HCT116 (cell line): ENCODE measurements around the gene AFF1. TPM values are rescaled to one million over a fixed set of nuclear protein-coding genes. Genes with fewer than 3 reads are reported as not detected.

ENCODE experiments used
- ATAC-seq: fragments of 200-7000 bp; cut with Tn5 transposase; 2 replicates; pipeline ENCODE4 v1.9.1; 2020; ENCODE audit warnings: mild to moderate bottlenecking, moderate library complexity
- BruUV-seq: library from RNA; stranded (reverse); fragments of 400-500 nt; replicated peaks from 2 replicates; lab custom pipeline; 2021; lab: Mats Ljungman, UMichigan
- CTCF ChIA-PET: fragments of 300-600 bp; sonication (Branson Sonifier 250); formaldehyde crosslinking; loops from one replicate; lab custom pipeline; 2021; ENCODE audit warnings: antibody characterized with exemption; lab: Charles Lee
- POLR2A ChIA-PET: fragments of 300-600, 350-600 bp; sonication (Branson Sonifier 250); formaldehyde crosslinking; loops from one replicate; lab custom pipeline; 2021; ENCODE audit warnings: antibody characterized with exemption; lab: Charles Lee
- RAD21 ChIA-PET, 2 experiments: fragments of 300-600 bp; sonication (Branson Sonifier 250); formaldehyde crosslinking; loops; one replicate each; lab custom pipeline; 2023; ENCODE audit warnings: low total read pairs in 2 of 2; ENCODE audit not compliant: uncharacterized antibody in 2 of 2, unreplicated experiment in 2 of 2, low non-redundant PET in 1 of 2; lab: Charles Lee
- DNase-seq: peaks from one replicate; pipeline ENCODE4 v3.0.0-alpha.2; 2010; ENCODE audit warnings: low read depth, low spot score
- H2AFZ ChIP-seq: fragments of 200-600 bp; shearing (Covaris generic), sonication (generic); 2 replicates; pipeline ENCODE4 v1.6.1; 2017; ENCODE audit warnings: low read depth, mixed run types, mixed read lengths, antibody characterized with exemption, low read length; ENCODE audit not compliant: poor library complexity, severe bottlenecking
- H3K27ac ChIP-seq: 2 replicates; pipeline ENCODE4 v1.5.1; 2012; ENCODE audit warnings: low read depth, low read length
- H3K27me3 ChIP-seq: fragments of 200-600 bp; sonication (generic); 2 replicates; pipeline ENCODE4 v1.6.1; 2016; ENCODE audit warnings: mixed run types, low read length, mixed read lengths; ENCODE audit not compliant: insufficient read depth
- H3K36me3 ChIP-seq, 2 experiments: fragments of 200-500 bp in 1 of 2; fragments of 200-600 bp in 1 of 2; sonication (Bioruptor generic) in 1 of 2; sonication (generic) in 1 of 2; 2 replicates each; pipeline versions ENCODE4 v1.5.1 to v1.6.1; 2014 to 2016; ENCODE audit warnings: low read length in 2 of 2, inconsistent platforms in 1 of 2, mixed read lengths in 1 of 2, mixed run types in 1 of 2; ENCODE audit not compliant: insufficient read depth in 2 of 2, control insufficient read depth in 1 of 2
- H3K4me1 ChIP-seq, 2 experiments: fragments of 200-600 bp in 1 of 2; sonication (generic) in 1 of 2; 2 replicates each; pipeline versions ENCODE4 v1.5.1 to v1.6.1; 2012 to 2017; ENCODE audit warnings: low read length in 2 of 2, inconsistent platforms in 1 of 2, mild to moderate bottlenecking in 1 of 2, mixed read lengths in 1 of 2, mixed run types in 1 of 2, moderate library complexity in 1 of 2; ENCODE audit not compliant: insufficient read depth in 2 of 2, control insufficient read depth in 1 of 2
- H3K4me2 ChIP-seq: fragments of 200-600 bp; sonication (generic); 2 replicates; pipeline ENCODE4 v1.6.1; 2017; ENCODE audit warnings: mixed run types, low read length, mixed read lengths
- H3K4me3 ChIP-seq, 2 experiments: fragments of 200-600 bp in 1 of 2; sonication (generic) in 1 of 2; replicated peaks in 1 of 2; 2 replicates each; pipeline ENCODE4 v1.5.1; 2011 to 2016; ENCODE audit warnings: low read length in 2 of 2, control low read depth in 1 of 2, low read depth in 1 of 2, mild to moderate bottlenecking in 1 of 2, mixed read lengths in 1 of 2, mixed run types in 1 of 2
- H3K79me2 ChIP-seq: fragments of 200-600 bp; sonication (generic); 2 replicates; pipeline ENCODE4 v1.6.1; 2017; ENCODE audit warnings: mild to moderate bottlenecking, mixed run types, low read length, moderate library complexity, mixed read lengths; ENCODE audit not compliant: insufficient read depth
- H3K9ac ChIP-seq: fragments of 200-600 bp; sonication (generic); 2 replicates; pipeline ENCODE4 v1.6.1; 2016; ENCODE audit warnings: low read length, mixed read lengths
- H3K9me2 ChIP-seq: fragments of 200-600 bp; sonication (generic), shearing (Covaris generic); 2 replicates; pipeline ENCODE4 v1.6.1; 2017; ENCODE audit warnings: mixed run types, mild to moderate bottlenecking, moderate library complexity; ENCODE audit not compliant: insufficient read depth
- H3K9me3 ChIP-seq, 2 experiments: fragments of 200-500 bp in 1 of 2; fragments of 200-600 bp in 1 of 2; sonication (Bioruptor generic) in 1 of 2; sonication (generic) in 1 of 2; 2 replicates each; pipeline ENCODE4 v1.6.1; 2014 to 2017; ENCODE audit warnings: low read length in 2 of 2, mixed read lengths in 2 of 2, inconsistent platforms in 1 of 2, low read depth in 1 of 2, mild to moderate bottlenecking in 1 of 2, mixed run types in 1 of 2, moderate library complexity in 1 of 2; ENCODE audit not compliant: control insufficient read depth in 1 of 2, insufficient read depth in 1 of 2
- H4K20me1 ChIP-seq: fragments of 200-600 bp; sonication (generic), shearing (Covaris generic); 2 replicates; pipeline ENCODE4 v1.6.1; 2017; ENCODE audit warnings: mixed run types, mild to moderate bottlenecking, moderate library complexity; ENCODE audit not compliant: insufficient read depth
- CTCF ChIP-seq, 3 experiments: fragments of 200-600 bp in 1 of 3; sonication (generic) in 1 of 3; IDR thresholded peaks in 2 of 3; conservative IDR thresholded peaks in 1 of 3; 2 replicates each; pipeline ENCODE4 v1.5.1; 2012 to 2017; ENCODE audit warnings: low read depth in 2 of 3, low read length in 2 of 3, antibody characterized with exemption in 1 of 3, borderline replicate concordance in 1 of 3, control low read depth in 1 of 3, mild to moderate bottlenecking in 1 of 3, mixed read lengths in 1 of 3, mixed run types in 1 of 3, moderate library complexity in 1 of 3; ENCODE audit not compliant: insufficient read depth in 1 of 3
- EGR1 ChIP-seq: IDR thresholded peaks from 2 replicates; pipeline ENCODE4 v1.6.1; 2012; ENCODE audit warnings: low read depth
- EZH2 ChIP-seq: fragments of 200-600 bp; sonication (generic); IDR thresholded peaks from 2 replicates; pipeline ENCODE4 v1.6.1; 2017; ENCODE audit warnings: antibody characterized with exemption, mixed run types
- POLR2A ChIP-seq: IDR thresholded peaks from 2 replicates; pipeline ENCODE4 v1.7.0; 2011; ENCODE audit warnings: borderline replicate concordance; ENCODE audit not compliant: insufficient read depth, insufficient read length; ENCODE audit errors: extremely low read depth
- POLR2AphosphoS5 ChIP-seq: IDR thresholded peaks from 2 replicates; pipeline ENCODE4 v1.6.1; 2011; ENCODE audit warnings: mild to moderate bottlenecking, low read depth, low read length, moderate library complexity
- RAD21 ChIP-seq: IDR thresholded peaks from 2 replicates; pipeline ENCODE4 v1.6.1; 2012; ENCODE audit warnings: low read depth, mild to moderate bottlenecking
- SRF ChIP-seq: IDR thresholded peaks from 2 replicates; pipeline ENCODE4 v1.6.1; 2012; ENCODE audit warnings: low read depth
- YY1 ChIP-seq: IDR thresholded peaks from 2 replicates; pipeline ENCODE4 v1.6.1; 2011; ENCODE audit warnings: low read length, low read depth, moderate library complexity, mild to moderate bottlenecking; ENCODE audit not compliant: insufficient replicate concordance; ENCODE audit errors: extremely low read depth
- ZBTB33 ChIP-seq: IDR thresholded peaks from 2 replicates; pipeline ENCODE4 v1.6.1; 2011; ENCODE audit warnings: mild to moderate bottlenecking, low read length, moderate library complexity; ENCODE audit not compliant: insufficient replicate concordance; ENCODE audit errors: extremely low read depth
- ZFX ChIP-seq: fragments of 450-650 bp; IDR thresholded peaks from 2 replicates; pipeline ENCODE4 v1.6.1; 2017
- intact Hi-C: fragments of 100-400 bp; cut with micrococcal nuclease; formaldehyde crosslinking; loops from 2 replicates; pipeline ENCODE4 v1.10.0; 2022
- total RNA-seq: library from RNA; stranded (reverse); gene quantifications from one replicate; pipeline ENCODE4 v1.2.1, GENCODE V29; 2021; ENCODE audit not compliant: unreplicated experiment
- TF ChIP-seq, protein P1 (sequence below): IDR thresholded peaks from 2 replicates; pipeline ENCODE4 v1.6.1; 2012

Gene AFF1
- total RNA-seq, 1 experiment from 2014 or later: 43.1 TPM

DNA sequence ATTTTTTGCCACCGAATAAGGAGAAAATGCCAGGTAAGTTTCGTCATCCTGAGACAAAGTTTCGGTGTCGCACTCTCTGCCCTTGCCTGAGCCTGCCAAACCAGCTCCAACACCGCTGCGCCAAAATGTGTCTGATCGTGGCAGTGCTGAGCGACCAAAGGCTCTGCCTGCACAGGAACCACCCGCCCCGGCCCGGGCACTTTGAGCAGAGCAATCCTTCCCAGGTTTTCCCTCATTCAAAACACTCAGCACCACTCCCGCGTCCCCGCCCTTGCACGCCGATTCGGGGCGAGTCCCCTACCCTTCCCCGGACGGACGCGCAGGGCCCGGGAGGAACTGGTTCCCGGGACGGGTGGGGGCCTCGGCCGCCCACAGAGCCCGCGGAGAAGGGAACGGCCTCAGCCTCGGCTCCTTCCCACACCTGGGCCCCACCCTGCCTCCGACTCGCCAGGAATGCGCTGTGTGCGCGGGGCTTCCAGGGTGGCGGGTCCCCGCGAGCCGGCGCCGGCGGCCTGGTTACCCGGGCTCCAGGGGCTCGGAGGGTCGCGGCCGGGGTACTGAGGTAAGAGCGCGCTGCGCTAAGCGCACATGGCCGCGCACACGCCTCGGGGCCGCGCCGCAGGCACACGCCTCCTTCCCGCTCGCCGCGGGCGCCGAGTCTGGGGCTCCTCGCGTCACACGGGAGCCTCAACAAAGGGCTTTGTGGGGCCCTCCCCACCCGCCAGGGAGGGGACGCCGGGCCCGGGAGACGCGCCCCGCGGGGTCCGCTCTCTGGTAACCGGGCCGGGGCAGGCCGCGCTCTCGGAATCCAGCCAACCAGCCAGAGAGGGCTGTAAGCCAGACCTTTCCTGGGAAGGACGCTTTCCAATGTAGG is 42.8 kb upstream of the AFF1 start, which contains the start of gene C4orf36:
TSS of gene C4orf36 (minus strand) at position 661 of the 874 bp plus-strand sequence. CDS start 902 bp downstream, outside the sequence.
- H3K4me3 ChIP-seq: peak within 1 kb of the TSS; percentile 55 to 62
- peak; percentile 66 for DNase-seq
- H3K4me1 ChIP-seq: peaks cover 10 to 31% of the 10 kb centered on the region in 2 experiments
- ChIA-PET CTCF (interaction anchor here (0.6 to 3.4 kb wide), 5 partner anchors 258 to 396 kb away, joined by 3 to 28 read pairs (median 8); no protein-coding TSS in a partner anchor), POLR2A (interaction anchor here (0.6 to 1.0 kb wide), 2 partner anchors 370 to 386 kb away, joined by 3 read pairs; no protein-coding TSS in a partner anchor), RAD21 (no interaction called here)
- H3K27me3 ChIP-seq: no peaks in the 10 kb centered on the region
- TF ChIP-seq POLR2A (no peak), YY1 (peak; percentile 1), SRF (no peak), EGR1 (no peak), ZFX (peak; percentile 97), CTCF (IDR thresholded peaks at IDR 0.05 in 2 of 3, conservative IDR thresholded peaks at IDR 0.05 in 1 of 3; ENCODE audit: borderline replicate concordance in 1 of 3, insufficient read depth in 1 of 3, low read depth in 2 of 3, low read length in 2 of 3) (0 out of 6 replicates have a peak, but pooled peaks of 1 of the 3 experiments have one; percentile 8), POLR2AphosphoS5 (peak; percentile 35), ZBTB33 (peak; percentile 29), RAD21 (peak; percentile 46), EZH2 (no peak)
- TF ChIP-seq, protein P1, sequence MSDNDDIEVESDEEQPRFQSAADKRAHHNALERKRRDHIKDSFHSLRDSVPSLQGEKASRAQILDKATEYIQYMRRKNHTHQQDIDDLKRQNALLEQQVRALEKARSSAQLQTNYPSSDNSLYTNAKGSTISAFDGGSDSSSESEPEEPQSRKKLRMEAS: peak; percentile 85
- H3K9ac ChIP-seq: peak within 1 kb of the TSS; percentile 80
- H4K20me1 ChIP-seq: no peaks in the 10 kb centered on the region
- no peaks in the 10 kb centered on the region for H3K79me2 ChIP-seq
- peak; percentile 88 for ATAC-seq
- BruUV-seq: no TSS peak
- peak within 1 kb of the TSS; percentile 36 for H2AFZ ChIP-seq
- intact Hi-C loops: loop anchor here (2.0 to 10.0 kb wide), 4 partner anchors 61 to 1323 kb away; no protein-coding TSS in a partner anchor
- peak within 1 kb of the TSS; percentile 71 for H3K27ac ChIP-seq
- H3K9me2 ChIP-seq: no peaks in the 10 kb centered on the region
- H3K9me3 ChIP-seq: no peaks in the 10 kb centered on the region
- H3K36me3 ChIP-seq: no peaks in the 10 kb centered on the region
- H3K4me2 ChIP-seq: peak within 1 kb of the TSS; percentile 82
